ENCODE results near the gene POC1A.
"Not testable (repeated sequence)": the region's sequence is repeated elsewhere in the genome, so short reads cannot be mapped to it uniquely, and the experiment has no call there.

The POC1A gene

DNA sequence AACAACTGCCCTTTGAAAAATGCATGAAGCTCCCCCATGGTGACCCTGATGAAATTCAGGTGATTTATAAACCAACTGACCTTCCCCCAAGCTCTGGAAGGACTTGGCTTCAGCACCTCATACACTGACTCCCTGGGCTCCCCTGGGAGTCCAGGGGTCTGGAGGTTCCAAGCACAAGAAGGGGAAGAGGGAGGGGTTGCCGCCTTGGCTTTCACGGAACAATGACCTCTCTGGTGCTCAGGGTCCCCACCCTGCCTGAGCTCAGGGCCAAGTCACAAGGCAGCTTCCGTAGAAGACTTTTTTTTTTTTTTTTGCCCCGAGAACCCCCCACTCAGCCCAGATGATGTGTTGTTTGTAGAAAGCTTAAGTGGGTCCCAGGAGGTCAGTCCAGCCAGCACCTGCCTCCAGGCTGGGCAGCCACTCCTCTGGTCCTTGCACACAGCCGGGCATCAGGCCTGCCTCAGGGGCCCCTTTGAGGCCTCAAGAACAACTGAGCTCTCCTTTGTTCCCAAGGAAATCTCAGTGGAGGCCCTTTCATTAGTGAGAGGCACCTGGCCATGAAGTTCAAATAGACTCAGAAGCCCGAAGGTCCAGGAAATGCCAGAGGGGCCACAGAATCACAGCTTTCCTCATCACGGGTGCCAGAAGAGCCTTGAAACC lies 29.7 kb upstream of the POC1A start:
- DNase-seq = no peak

GRCh38 chr3:52182691-52183090 lies 28.5 kb upstream of the POC1A start:
- no peak for DNase-seq

GRCh38 chr3:52182196-52182595 lies 28.0 kb upstream of the POC1A start:
- DNase-seq = no peak

- peak; percentile 29 for DNase-seq
Measured at GRCh38 chr3:52181543-52181942, 27.3 kb upstream of the POC1A start.

DNA sequence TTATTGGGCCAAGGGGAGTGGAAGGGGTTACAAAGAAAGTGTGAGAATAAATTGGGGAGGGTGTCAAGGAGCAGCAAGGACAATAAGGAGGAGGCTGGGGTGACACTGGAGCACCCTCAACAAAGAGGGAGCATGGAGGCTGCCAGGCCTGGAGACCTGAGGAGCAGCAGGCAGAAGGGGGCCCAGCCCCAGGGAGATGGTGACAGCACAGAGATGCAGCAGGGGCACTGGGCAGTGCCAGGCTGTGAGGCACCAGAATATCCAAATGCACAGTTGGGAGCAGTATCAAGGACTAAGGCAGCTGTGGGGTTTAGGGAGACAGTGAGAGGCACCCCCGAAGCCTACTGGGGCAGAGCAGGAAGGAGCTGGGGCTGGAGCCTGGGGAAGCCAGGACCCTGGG lies 24.3 kb upstream of the POC1A start:
- no peak for DNase-seq

DNA sequence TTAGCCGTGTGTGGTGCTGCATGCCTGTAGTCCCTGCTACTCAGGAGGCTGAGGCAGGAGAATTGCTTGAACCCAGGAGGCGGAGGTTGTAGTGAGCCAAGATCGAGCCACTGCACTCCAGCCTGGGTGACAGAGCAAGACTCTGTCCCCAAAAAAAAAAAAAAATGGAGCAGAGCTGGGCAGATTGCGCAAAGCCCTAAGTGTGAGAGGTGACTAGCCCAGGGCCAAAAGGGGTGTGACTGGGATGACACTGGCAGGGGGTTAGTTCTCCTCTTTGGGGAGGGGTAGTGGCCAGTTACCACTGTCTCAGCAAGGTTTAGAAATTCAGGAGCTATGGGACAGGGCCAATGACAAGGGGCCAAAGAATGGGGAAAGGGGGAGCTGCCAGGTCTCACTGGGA lies 23.9 kb upstream of the POC1A start:
- DNase-seq = not testable (repeated sequence)

DNA sequence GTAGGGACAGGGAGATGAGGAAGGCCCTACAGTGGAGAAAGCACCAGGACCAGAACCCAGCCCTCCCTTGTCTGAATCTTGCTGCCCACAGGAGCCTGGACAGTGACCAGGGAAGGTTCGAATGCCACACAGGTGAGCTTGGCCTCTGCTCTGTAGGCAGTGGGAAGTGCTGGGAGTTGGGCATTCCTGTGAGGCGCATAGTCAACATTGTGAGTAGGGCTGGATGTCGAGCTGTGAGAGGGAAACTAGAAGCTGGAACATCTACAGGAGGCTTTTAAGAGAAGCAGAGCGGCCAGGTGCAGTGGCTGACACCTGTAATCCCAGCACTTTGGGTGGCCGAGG lies 23.4 kb upstream of the POC1A start:
- DNase-seq = no peak

GRCh38 chr3:52176951-52177700 lies 22.9 kb upstream of the POC1A start:
- no peak for DNase-seq

DNA sequence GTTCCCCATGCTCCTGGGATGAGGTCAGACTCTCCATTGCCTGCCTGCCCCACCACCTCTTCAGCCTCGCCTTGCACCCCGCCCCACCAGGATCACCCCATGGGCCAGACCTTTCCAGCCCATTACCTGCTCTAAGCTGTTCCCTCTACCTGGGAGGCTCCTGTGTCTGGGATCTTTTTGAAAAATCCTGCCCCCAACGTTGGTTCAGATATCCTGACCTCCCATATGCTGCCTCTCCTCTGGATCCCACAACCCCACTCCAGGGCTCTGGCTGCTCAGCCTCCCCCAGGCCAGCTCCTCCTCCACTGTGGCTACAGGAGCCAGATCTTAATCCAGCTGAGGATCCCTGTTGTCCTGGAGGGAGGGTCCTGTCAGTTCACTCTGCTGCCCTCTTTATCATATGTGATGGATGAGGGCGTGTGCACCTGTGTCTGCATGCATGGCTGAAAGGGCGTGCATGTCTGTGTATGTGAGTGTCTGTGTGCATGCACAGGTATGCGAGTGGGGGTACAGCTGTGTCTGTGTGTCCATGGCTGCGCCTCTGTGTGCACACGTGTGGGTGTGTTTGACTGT lies 22.0 kb upstream of the POC1A start:
- DNase-seq = no peak

DNA sequence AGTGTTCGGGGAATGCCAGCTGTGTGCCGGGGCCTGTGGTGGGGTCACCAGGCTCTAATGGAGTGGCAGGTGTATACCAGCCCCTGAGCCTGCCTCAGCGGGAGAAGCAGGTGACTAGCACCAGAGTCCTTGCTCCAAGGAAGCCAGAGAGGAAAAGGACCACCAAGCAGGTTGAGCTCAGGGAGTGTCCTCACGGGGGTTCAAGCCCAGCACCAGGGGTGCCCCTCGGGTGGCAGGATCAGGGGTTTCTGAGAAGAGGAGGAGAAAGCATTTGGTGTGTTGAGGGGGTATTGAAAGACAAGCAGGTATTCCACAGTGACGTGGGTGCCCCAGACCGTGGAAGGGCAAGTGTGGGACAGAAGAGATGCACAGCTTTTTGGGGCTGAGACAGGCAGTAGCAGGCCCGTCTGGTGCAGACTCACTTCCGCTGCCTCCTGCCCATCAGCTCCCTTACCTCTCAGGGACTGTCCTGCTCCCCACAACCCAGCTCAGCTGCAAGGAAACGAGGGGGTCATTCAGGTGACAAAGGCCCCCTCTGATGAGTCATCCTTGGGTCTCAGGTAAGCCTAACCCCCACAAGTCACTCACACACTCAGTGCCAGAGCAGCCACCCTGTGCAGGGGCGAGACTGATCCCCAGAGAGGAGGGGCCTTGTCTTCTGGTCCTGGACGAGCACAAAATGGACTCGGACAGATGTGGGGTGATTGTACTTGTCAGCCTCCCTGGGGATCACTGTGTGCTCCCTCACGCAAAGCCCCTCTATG lies 21.4 kb upstream of the POC1A start:
- no peak for DNase-seq

GRCh38 chr3:52174896-52175295 lies 20.7 kb upstream of the POC1A start:
- no peak for DNase-seq

- DNase-seq = no peak
Measured at GRCh38 chr3:52173101-52173500, 18.9 kb upstream of the POC1A start.

DNA sequence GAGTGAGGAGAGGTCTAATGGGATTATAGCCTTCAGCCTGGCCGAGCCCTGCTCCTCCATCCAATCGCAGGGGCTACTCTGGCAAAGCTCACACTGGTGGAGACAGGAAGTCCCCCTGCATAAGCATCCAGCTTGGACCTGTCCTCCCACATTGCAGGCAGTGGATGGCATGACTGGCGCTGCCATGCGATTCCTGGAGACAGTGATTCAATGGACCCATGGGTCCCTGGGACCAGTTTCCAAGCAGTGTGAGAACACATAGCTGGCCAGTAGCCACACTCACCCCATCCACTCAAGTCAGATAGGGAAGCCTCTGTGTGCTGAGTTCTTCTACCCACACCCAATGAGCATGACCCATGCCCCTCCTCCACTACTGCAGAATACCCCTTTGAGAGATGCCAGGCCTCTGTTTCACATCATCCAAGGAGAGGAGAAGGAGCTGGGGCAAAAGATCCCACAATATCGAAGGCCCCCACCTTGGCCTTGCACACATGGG lies 18.1 kb upstream of the POC1A start:
- no peak for DNase-seq

- DNase-seq = peak; percentile 26
Measured at GRCh38 chr3:52171514-52172261, 17.5 kb upstream of the POC1A start.

GRCh38 chr3:52170217-52170616 lies 16.0 kb upstream of the POC1A start:
- not testable (repeated sequence) for DNase-seq

DNA sequence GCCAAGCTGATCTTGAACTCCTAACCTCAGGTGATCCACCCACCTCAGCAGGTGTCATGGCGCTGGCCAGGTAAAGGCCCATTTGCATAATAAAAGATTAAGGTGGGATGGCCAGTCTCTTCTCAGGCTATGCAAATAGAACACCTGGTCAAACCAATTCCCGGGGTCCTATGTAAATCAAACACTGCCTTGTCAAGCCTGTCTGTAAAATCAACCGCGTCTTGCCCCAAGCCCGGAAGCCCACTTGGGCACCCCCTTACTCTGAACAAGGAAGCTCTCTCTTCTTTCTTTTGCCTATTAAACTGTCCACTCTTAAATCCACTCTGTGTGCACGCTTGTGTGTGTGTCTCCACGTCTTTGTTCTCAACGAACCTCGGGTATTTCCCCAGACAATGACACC lies 13.0 kb upstream of the POC1A start:
- DNase-seq = no peak

GRCh38 chr3:52162250-52162872 lies 8.1 kb upstream of the POC1A start:
- no peak for DNase-seq

- DNase-seq = no peak
Measured at GRCh38 chr3:52159503-52159902, 5.3 kb upstream of the POC1A start.

GRCh38 chr3:52155912-52156311 lies 1.7 kb upstream of the POC1A start:
- DNase-seq = no peak

GRCh38 chr3:52153389-52154096 lies 680 bp downstream of the POC1A start:
- DNase-seq = peak; percentile 31

- not testable (repeated sequence) for DNase-seq
Measured at GRCh38 chr3:52151991-52152390, 2.2 kb downstream of the POC1A start.

DNA sequence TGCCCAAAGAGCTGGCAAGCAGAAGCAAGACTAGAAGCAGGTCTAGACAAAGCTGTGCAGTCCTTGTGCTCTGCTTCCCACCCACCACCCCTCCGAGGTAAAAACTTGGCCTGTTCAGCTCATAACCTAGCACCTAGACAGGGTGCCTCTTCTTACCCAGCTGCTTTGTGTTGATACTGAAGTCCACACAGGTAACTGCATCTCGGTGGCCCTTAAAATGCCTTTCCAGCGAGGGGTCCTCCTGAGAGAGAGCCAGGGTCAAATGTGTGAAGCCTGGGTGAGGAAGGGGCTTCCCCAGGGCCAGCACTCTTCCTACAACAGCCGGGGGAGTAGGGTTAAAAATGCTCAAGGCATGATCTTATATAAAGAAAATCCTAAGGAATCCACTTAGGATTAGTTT lies 3.4 kb downstream of the POC1A start:
- no peak for DNase-seq

Data from fibroblast of skin of right biceps (primary cell).